Jurkat, Clone E6-1 (cell line): ENCODE results near the gene GLDN. TPM values are rescaled to one million over a fixed set of nuclear protein-coding genes. Genes with fewer than 3 reads are reported as not detected.

ENCODE experiments used
- DNase-seq: peaks from one replicate; pipeline ENCODE4 v3.0.0-alpha.2; 2011; ENCODE audit warnings: low read depth, low spot score
- H3K4me3 ChIP-seq: 2 replicates; pipeline ENCODE4 v1.5.1; 2011; ENCODE audit warnings: mild to moderate bottlenecking, low read length, control low read depth, moderate library complexity
- polyA plus RNA-seq: library from polyadenylated mRNA; unstranded; fragments of >200 nt; gene quantifications from one replicate; pipeline ENCODE4 v1.2.1, GENCODE V29; 2012; ENCODE audit warnings: missing spikeins; ENCODE audit not compliant: insufficient read length, insufficient read depth

GLDN gene
- polyA plus RNA-seq: not detected

GRCh38 chr15:51341366-51342226, at the start of gene GLDN:
GLDN (plus strand) TSS chr15:51341655; CDS start chr15:51341685, 30 bp downstream.
- no peak within 1 kb of the TSS for H3K4me3 ChIP-seq
- no peak for DNase-seq

- H3K4me3 ChIP-seq: no peak overlapping the region
- DNase-seq: no peak
Observed at GRCh38 chr15:51298620-51299019, 42.8 kb upstream of the GLDN start.

- H3K4me3 ChIP-seq: no peak overlapping the region
- no peak for DNase-seq
Observed at GRCh38 chr15:51299187-51300015, 42.1 kb upstream of the GLDN start.

- no peak for DNase-seq
- no peak overlapping the region for H3K4me3 ChIP-seq
Observed at GRCh38 chr15:51302480-51302879, 39.0 kb upstream of the GLDN start.

- DNase-seq: no peak
- no peak overlapping the region for H3K4me3 ChIP-seq
Observed at GRCh38 chr15:51303462-51303980, 37.9 kb upstream of the GLDN start.

- DNase-seq: no peak
- H3K4me3 ChIP-seq: no peak overlapping the region
Observed at GRCh38 chr15:51307325-51307724, 34.1 kb upstream of the GLDN start.

GRCh38 chr15:51307811-51308210, 33.6 kb upstream of the GLDN start:
- no peak overlapping the region for H3K4me3 ChIP-seq
- no peak for DNase-seq

GRCh38 chr15:51310064-51310463, 31.4 kb upstream of the GLDN start:
- no peak for DNase-seq
- H3K4me3 ChIP-seq: no peak overlapping the region

GRCh38 chr15:51311510-51311909, 29.9 kb upstream of the GLDN start:
- DNase-seq: no peak
- H3K4me3 ChIP-seq: no peak overlapping the region

GRCh38 chr15:51312166-51313073, 29.0 kb upstream of the GLDN start:
- no peak for DNase-seq
- no peak overlapping the region for H3K4me3 ChIP-seq

- no peak for DNase-seq
- H3K4me3 ChIP-seq: no peak overlapping the region
Observed at GRCh38 chr15:51313074-51313393, 28.4 kb upstream of the GLDN start.

- no peak overlapping the region for H3K4me3 ChIP-seq
- no peak for DNase-seq
Observed at GRCh38 chr15:51313644-51314280, 27.7 kb upstream of the GLDN start.

- no peak overlapping the region for H3K4me3 ChIP-seq
- DNase-seq: no peak
Observed at GRCh38 chr15:51314391-51315337, 26.8 kb upstream of the GLDN start.

GRCh38 chr15:51315726-51316125, 25.7 kb upstream of the GLDN start:
- DNase-seq: no peak
- no peak overlapping the region for H3K4me3 ChIP-seq

- DNase-seq: no peak
- no peak overlapping the region for H3K4me3 ChIP-seq
Observed at GRCh38 chr15:51316636-51317035, 24.8 kb upstream of the GLDN start.

GRCh38 chr15:51318382-51319150, 22.9 kb upstream of the GLDN start:
- no peak for DNase-seq
- no peak overlapping the region for H3K4me3 ChIP-seq

- H3K4me3 ChIP-seq: no peak overlapping the region
Observed at GRCh38 chr15:51319539-51319938, 21.9 kb upstream of the GLDN start.

More at GRCh38 chr15:51319539-51319938, 21.9 kb upstream of the GLDN start:
- no peak for DNase-seq
